Posterior cingulate gyrus (tissue), 11 donors: ENCODE measurements around the gene COG5.

ENCODE experiments used
- DNase-seq, 10 donors: peaks; one replicate each; pipeline versions ENCODE4 v3.0.0 to v3.0.0-alpha.2; 2020 to 2021; ENCODE audit warnings: mixed read lengths in 3 of 10
- intact Hi-C: fragments of 100-400 bp; cut with DNase I; formaldehyde crosslinking; loops from one replicate; pipeline ENCODE4 v1.15.1; 2023

The COG5 gene

GRCh38 chr7:107563775-107564552, at the start of gene COG5, which contains the start of gene DUS4L:
Gene COG5, minus strand, starts transcription at chr7:107563920. Its CDS starts 24 bp downstream, at chr7:107563896.
Gene DUS4L, plus strand, starts transcription at chr7:107563971. Its CDS starts 3,100 bp downstream, at chr7:107567071.
- intact Hi-C loops = loop anchor here (2.0 to 10.0 kb wide), 2 partner anchors 161 to 361 kb away; no protein-coding TSS in a partner anchor
- DNase-seq = peak; percentile 74 to 97 (median 80)

GRCh38 chr7:107613439-107613838, 49.7 kb upstream of the COG5 start:
- intact Hi-C loops = no loop called here
- DNase-seq = no peak

- no peak for DNase-seq
- intact Hi-C loops = no loop called here
Measured at GRCh38 chr7:107610323-107610722, 46.6 kb upstream of the COG5 start.

- intact Hi-C loops = no loop called here
- DNase-seq = no peak
Measured at GRCh38 chr7:107609811-107610261, 46.1 kb upstream of the COG5 start.

GRCh38 chr7:107606303-107606702, 42.6 kb upstream of the COG5 start:
- intact Hi-C loops = no loop called here
- DNase-seq = no peak

GRCh38 chr7:107605218-107605815, 41.6 kb upstream of the COG5 start:
- intact Hi-C loops = no loop called here
- no peak for DNase-seq

- DNase-seq = no peak
- intact Hi-C loops = no loop called here
Measured at GRCh38 chr7:107600816-107601215, 37.1 kb upstream of the COG5 start.

GRCh38 chr7:107599262-107599661, 35.5 kb upstream of the COG5 start:
- intact Hi-C loops = no loop called here

GRCh38 chr7:107597953-107598352, 34.2 kb upstream of the COG5 start:
- intact Hi-C loops = no loop called here

More at GRCh38 chr7:107599262-107599661, 35.5 kb upstream of the COG5 start:
- DNase-seq = no peak

GRCh38 chr7:107597582-107597916, 33.8 kb upstream of the COG5 start:
- no peak for DNase-seq
- intact Hi-C loops = no loop called here

More at GRCh38 chr7:107597953-107598352, 34.2 kb upstream of the COG5 start:
- no peak for DNase-seq

GRCh38 chr7:107596881-107597581, 33.3 kb upstream of the COG5 start:
- intact Hi-C loops = no loop called here
- no peak for DNase-seq

GRCh38 chr7:107594961-107595737, 31.4 kb upstream of the COG5 start:
- no peak for DNase-seq
- intact Hi-C loops = no loop called here

GRCh38 chr7:107593025-107593410, 29.3 kb upstream of the COG5 start:
- no peak for DNase-seq
- intact Hi-C loops = no loop called here

GRCh38 chr7:107592361-107593024, 28.8 kb upstream of the COG5 start:
- intact Hi-C loops = no loop called here
- no peak for DNase-seq

GRCh38 chr7:107591421-107591820, 27.7 kb upstream of the COG5 start:
- intact Hi-C loops = no loop called here
- no peak for DNase-seq

- intact Hi-C loops = loop anchor here (10.0 kb wide), 1 partner anchor 114 kb away; the partner anchor contains the start of gene GPR22
- DNase-seq = no peak
Measured at GRCh38 chr7:107588529-107589130, 24.9 kb upstream of the COG5 start.

- intact Hi-C loops = loop anchor here (5.0 to 10.0 kb wide), 2 partner anchors 110 to 158 kb away; partner anchors contain the start of genes CBLL1 and GPR22
- no peak for DNase-seq
Measured at GRCh38 chr7:107584716-107585115, 21.0 kb upstream of the COG5 start.

GRCh38 chr7:107582875-107583274, 19.2 kb upstream of the COG5 start:
- DNase-seq = no peak
- intact Hi-C loops = loop anchor here (5.0 to 10.0 kb wide), 2 partner anchors 108 to 159 kb away; partner anchors contain the start of genes CBLL1 and GPR22

- intact Hi-C loops = loop anchor here (5.0 to 10.0 kb wide), 2 partner anchors 107 to 161 kb away; partner anchors contain the start of genes CBLL1 and GPR22
- DNase-seq = no peak
Measured at GRCh38 chr7:107581387-107582013, 17.8 kb upstream of the COG5 start.
